Activated CD4-positive, alpha-beta memory T cell treated with anti-CD3 and anti-CD28 coated beads, Interleukin-2, amount 10 ng/mL, durations not matched to agents 7 days and 5 days (primary cell): ENCODE results near the gene KNTC1. TPM values are rescaled to one million over a fixed set of nuclear protein-coding genes. Genes with fewer than 3 reads are reported as not detected.
A peak's percentile ranks its signal among the peaks of the same experiment; 100 is the strongest.
"Not testable (repeated sequence)": the region's sequence is repeated elsewhere in the genome, so short reads cannot be mapped to it uniquely, and the experiment has no call there.

Experiments used
- CTCF ChIA-PET: fragments of 350-600 bp; sonication (Branson Sonifier 250); formaldehyde crosslinking; loops from one replicate; lab custom pipeline; 2021; ENCODE audit warnings: antibody characterized with exemption, inconsistent platforms; lab: Charles Lee
- POLR2A ChIA-PET: fragments of 350-600 bp; sonication (Branson Sonifier 250); formaldehyde crosslinking; loops from one replicate; lab custom pipeline; 2021; ENCODE audit warnings: antibody characterized with exemption; lab: Charles Lee
- DNase-seq: peaks from one replicate; pipeline ENCODE4 v3.0.0-alpha.2; 2020
- H3K27ac Mint-ChIP-seq: one replicate; pipeline ENCODE4 v1.8.0; 2021; ENCODE audit warnings: mild to moderate bottlenecking, mixed read lengths
- H3K27me3 Mint-ChIP-seq: one replicate; pipeline ENCODE4 v1.8.0; 2021; ENCODE audit warnings: mixed read lengths
- H3K36me3 Mint-ChIP-seq: one replicate; pipeline ENCODE4 v1.8.0; 2021; ENCODE audit warnings: low read depth, mixed read lengths
- H3K4me1 Mint-ChIP-seq: one replicate; pipeline ENCODE4 v1.8.0; 2021; ENCODE audit warnings: mixed read lengths
- H3K4me3 Mint-ChIP-seq: one replicate; pipeline ENCODE4 v1.8.0; 2021; ENCODE audit warnings: mild to moderate bottlenecking, mixed read lengths
- H3K9me3 Mint-ChIP-seq: one replicate; pipeline ENCODE4 v1.8.0; 2021; ENCODE audit warnings: mixed read lengths
- total RNA-seq, 2 experiments: library from RNA; stranded (reverse); gene quantifications; one replicate each; pipeline ENCODE4 v1.2.3, GENCODE V29; 2021

The KNTC1 gene
- total RNA-seq, 2 experiments from 2014 or later, result 101 to 103 TPM

DNA sequence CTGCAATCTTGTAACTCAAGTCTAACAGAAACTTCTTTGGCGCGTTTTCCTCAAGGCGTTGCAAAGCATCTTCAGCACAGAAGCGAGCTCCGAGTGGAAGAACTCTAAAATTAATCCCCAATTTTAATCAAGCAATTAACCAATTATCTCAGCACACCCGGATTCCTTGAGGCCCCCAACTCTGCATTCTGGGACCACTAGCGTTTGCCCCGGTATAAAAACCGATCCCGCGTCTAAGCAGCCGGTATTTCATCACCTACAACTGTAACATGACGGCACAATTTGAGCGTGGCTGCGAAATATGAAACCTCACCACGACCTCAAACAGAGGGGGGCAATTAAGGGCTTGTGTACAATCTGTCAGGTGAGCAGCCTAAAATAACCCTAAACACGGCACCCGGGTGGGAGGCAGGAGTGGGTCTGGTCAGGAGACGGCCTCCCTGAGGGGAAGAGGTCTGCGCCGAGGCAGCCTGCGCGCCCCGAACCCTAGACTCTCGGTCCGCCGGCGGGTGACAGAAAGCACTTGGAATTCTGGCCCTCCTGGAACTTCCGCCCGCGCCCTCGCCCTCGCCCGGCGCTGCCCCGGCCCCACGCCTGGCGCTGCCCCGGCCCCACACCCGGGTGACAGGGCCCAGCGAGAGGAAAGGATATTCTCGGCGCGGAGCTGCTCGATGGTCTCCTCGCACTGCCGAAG lies 26.9 kb upstream of the KNTC1 start:
- no peaks in the 10 kb centered on the region for H3K9me3 Mint-ChIP-seq
- H3K27ac Mint-ChIP-seq, result peak overlapping the region; percentile 97
- ChIA-PET POLR2A (interaction anchor here (0.8 to 11.4 kb wide), 29 partner anchors 9 to 1463 kb away, joined by 3 to 542 read pairs (median 5); partner anchors contain the start of genes CLIP1, DIABLO, HCAR1 and KNTC1), CTCF (interaction anchor here (0.7 to 4.8 kb wide), 13 partner anchors 9 to 273 kb away, joined by 3 to 37 read pairs (median 4); partner anchors contain the start of genes CLIP1, KNTC1 and RSRC2)
- no peaks in the 10 kb centered on the region for H3K27me3 Mint-ChIP-seq
- peak overlapping the region; percentile 99 for H3K4me3 Mint-ChIP-seq
- H3K4me1 Mint-ChIP-seq, result peaks cover 44% of the 10 kb centered on the region
- H3K36me3 Mint-ChIP-seq, result peaks cover 46% of the 10 kb centered on the region
- peak; percentile 61 for DNase-seq

- peak within 1 kb of the TSS; percentile 99 for H3K4me3 Mint-ChIP-seq
- peak; percentile 98 for DNase-seq
- H3K36me3 Mint-ChIP-seq, result peaks cover 47% of the 10 kb centered on the region
- POLR2A ChIA-PET, result interaction anchor here (0.8 to 11.4 kb wide), 35 partner anchors 9 to 1464 kb away, joined by 3 to 542 read pairs (median 5); partner anchors contain the start of genes CCDC62, CLIP1, DENR and DIABLO
- peaks cover 41% of the 10 kb centered on the region for H3K4me1 Mint-ChIP-seq
- CTCF ChIA-PET, result interaction anchor here (0.7 to 4.8 kb wide), 18 partner anchors 9 to 273 kb away, joined by 3 to 37 read pairs (median 4); partner anchors contain the start of genes CLIP1, KNTC1 and RSRC2
- H3K27me3 Mint-ChIP-seq, result no peaks in the 10 kb centered on the region
- H3K9me3 Mint-ChIP-seq, result no peaks in the 10 kb centered on the region
- H3K27ac Mint-ChIP-seq, result peak within 1 kb of the TSS; percentile 97
These were observed 26.2 kb upstream of the KNTC1 start, which contains the start of gene ZCCHC8 for GRCh38 chr12:122500685-122501488. ZCCHC8 (minus strand) TSS chr12:122500932; CDS start chr12:122500840, 92 bp downstream.

DNA sequence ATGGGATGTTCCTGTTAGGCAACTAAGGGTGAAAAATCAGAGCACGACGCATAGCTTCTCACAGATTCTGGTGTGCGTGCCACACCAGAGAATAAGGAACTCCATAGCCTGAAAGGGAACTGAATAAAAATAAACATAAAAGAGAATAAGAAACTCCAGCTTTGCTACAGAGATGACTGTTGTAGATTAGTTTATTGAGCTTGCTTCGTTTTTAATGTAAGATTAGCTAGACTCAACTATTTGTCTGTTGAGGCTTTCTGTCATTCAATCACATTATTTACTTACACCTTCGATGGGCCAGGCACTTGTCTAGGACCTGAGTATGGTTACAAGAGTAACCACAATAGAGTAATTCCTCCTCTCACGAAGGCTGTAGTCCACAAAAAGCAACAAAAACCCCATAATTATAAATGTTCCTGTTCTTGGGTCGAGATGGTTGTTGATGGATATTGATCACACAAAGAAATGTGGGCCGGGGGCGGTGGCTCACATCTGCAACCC lies 25.5 kb upstream of the KNTC1 start:
- peaks cover 53% of the 10 kb centered on the region for H3K36me3 Mint-ChIP-seq
- H3K4me1 Mint-ChIP-seq, result peaks cover 42% of the 10 kb centered on the region
- H3K27ac Mint-ChIP-seq, result peak overlapping the region; percentile 97
- POLR2A ChIA-PET, result interaction anchor here (0.9 to 11.4 kb wide), 26 partner anchors 8 to 1465 kb away, joined by 3 to 542 read pairs (median 6); partner anchors contain the start of genes CCDC62, CLIP1, DENR and DIABLO
- DNase-seq, result no peak
- peak overlapping the region; percentile 99 for H3K4me3 Mint-ChIP-seq
- H3K9me3 Mint-ChIP-seq, result no peaks in the 10 kb centered on the region
- CTCF ChIA-PET, result interaction anchor here (0.8 to 4.8 kb wide), 15 partner anchors 10 to 252 kb away, joined by 3 to 37 read pairs (median 4); partner anchors contain the start of genes CLIP1, KNTC1 and RSRC2
- H3K27me3 Mint-ChIP-seq, result no peaks in the 10 kb centered on the region

DNA sequence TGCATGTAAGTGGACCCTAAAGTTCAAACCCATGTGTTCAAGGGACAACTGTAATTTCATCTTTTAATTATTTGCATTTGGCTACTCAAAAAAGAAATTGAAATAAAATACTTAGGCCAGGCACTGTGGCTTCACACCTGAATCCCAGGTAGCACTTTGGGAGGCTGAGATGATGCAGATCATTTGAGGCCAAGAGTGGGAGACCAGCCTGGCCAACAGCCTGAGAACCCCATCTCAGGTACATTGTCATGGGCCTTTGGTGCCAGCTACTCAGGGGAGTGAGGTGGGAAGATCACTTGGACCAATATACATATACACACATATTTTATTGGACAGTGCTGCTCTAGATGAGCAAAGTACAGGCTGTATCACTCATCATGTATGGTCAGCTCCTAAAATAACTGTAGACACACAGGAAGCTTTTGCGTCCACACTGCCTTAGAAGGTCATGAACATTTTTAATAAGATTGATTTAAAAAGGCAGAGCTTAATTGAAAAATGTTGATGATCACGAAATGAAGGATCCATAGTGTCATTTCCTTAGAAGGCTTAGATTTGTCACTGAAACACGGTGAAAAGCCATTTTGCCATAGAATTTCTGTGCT lies 23.8 kb upstream of the KNTC1 start:
- POLR2A ChIA-PET, result interaction anchor here (0.8 to 11.4 kb wide), 4 partner anchors 10 to 103 kb away, joined by 3 to 542 read pairs (median 4); partner anchors contain the start of genes KNTC1 and RSRC2
- peaks cover 34% of the 10 kb centered on the region for H3K4me1 Mint-ChIP-seq
- H3K36me3 Mint-ChIP-seq, result peaks cover 62% of the 10 kb centered on the region
- CTCF ChIA-PET, result interaction anchor here (1.0 to 1.8 kb wide), 2 partner anchors 17 to 21 kb away, joined by 3 to 4 read pairs; no protein-coding TSS in a partner anchor
- no peaks in the 10 kb centered on the region for H3K9me3 Mint-ChIP-seq
- no peak for DNase-seq
- no peak overlapping the region for H3K4me3 Mint-ChIP-seq
- no peaks in the 10 kb centered on the region for H3K27me3 Mint-ChIP-seq
- peak overlapping the region; percentile 58 for H3K27ac Mint-ChIP-seq

DNA sequence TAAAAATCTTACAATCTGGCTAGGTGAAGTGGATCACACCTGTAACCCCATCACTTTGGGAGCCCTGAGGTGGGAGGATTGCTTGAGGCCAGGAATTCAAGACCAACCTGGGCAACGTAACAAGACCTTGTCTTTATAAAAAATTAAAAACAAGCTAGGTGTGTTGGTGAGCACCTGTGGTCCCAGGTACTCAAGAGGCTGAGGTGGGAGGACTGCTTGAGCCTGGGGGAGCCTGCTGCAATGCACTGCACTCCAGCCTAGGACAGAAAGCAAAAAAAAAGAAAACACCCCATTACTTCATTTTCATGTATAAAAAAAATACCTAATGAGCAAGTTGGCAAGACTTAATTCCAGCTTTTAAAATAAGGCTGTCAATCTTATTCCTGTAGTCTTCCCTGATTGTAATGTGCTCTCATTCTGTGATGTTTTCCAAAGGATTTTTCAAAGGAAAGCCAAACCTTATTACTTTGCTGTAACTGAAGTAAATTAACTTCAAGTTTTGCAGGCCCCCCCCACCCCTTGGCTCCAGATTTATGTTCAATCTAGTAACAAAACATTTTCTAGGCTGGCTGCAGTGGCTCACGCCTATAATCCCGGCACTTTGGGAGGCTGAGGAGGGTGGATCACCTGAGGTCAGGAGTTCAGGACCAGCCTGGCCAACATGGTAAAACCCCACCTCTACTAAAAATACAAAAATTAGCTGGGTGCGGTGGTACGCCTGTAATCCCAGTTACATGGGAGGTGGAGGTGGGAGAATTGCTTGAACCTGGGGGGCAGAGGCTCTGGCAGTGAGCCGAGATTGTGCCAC lies 23.1 kb upstream of the KNTC1 start:
- no peaks in the 10 kb centered on the region for H3K27me3 Mint-ChIP-seq
- H3K36me3 Mint-ChIP-seq, result peaks cover 62% of the 10 kb centered on the region
- CTCF ChIA-PET, result interaction anchor here (1.0 kb wide), 1 partner anchor 21 kb away, joined by 3 read pairs; no protein-coding TSS in a partner anchor
- H3K27ac Mint-ChIP-seq, result peak overlapping the region; percentile 44
- POLR2A ChIA-PET, result interaction anchor here (0.8 to 11.4 kb wide), 3 partner anchors 9 to 104 kb away, joined by 3 to 542 read pairs (median 4); partner anchors contain the start of genes KNTC1 and RSRC2
- peaks cover 26% of the 10 kb centered on the region for H3K4me1 Mint-ChIP-seq
- H3K4me3 Mint-ChIP-seq, result no peak overlapping the region
- DNase-seq, result no peak
- H3K9me3 Mint-ChIP-seq, result no peaks in the 10 kb centered on the region

DNA sequence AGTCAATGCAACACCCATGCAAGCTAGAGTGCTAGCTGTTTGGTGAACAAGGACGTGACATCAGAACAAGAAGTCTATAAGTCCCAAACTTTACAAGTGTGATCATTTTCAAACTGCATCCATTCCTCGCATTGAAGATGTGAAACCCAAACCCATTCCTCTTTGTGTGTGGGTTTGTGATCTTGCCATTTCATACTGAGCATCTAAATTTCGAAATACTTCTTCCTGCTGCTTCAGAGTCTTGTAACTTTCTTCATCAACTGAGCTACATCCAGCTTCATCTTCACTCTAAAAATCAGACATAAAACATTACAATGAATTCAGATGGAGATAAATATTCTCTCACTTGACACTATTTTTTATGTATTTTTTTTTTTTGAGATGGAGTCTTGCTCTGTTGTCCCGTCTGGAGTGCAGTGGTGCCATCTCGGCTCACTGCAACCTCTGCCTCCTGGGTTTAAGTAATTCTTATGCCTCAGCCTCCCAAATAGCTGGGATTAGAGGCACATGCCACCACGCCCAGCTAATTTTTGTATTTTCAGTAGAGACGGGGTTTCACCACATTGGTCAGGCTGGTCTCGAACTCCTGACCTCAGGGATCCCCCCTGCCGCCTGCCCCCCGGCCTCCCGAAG lies 21.5 kb upstream of the KNTC1 start:
- Mint-ChIP-seq H3K27me3 (no peaks in the 10 kb centered on the region), H3K4me3 (no peak overlapping the region), H3K27ac (no peak overlapping the region), H3K4me1 (peaks cover 24% of the 10 kb centered on the region), H3K9me3 (no peaks in the 10 kb centered on the region), H3K36me3 (peaks cover 69% of the 10 kb centered on the region)
- no peak for DNase-seq
- CTCF ChIA-PET, result no interaction called here
- POLR2A ChIA-PET, result interaction anchor here (11.4 kb wide), 1 partner anchor 17 kb away, joined by 542 read pairs; the partner anchor contains the start of genes KNTC1 and RSRC2

- Mint-ChIP-seq H3K9me3 (no peaks in the 10 kb centered on the region), H3K4me3 (no peak overlapping the region), H3K27me3 (no peaks in the 10 kb centered on the region), H3K36me3 (peaks cover 74% of the 10 kb centered on the region), H3K27ac (no peak overlapping the region), H3K4me1 (peaks cover 18% of the 10 kb centered on the region)
- CTCF ChIA-PET, result no interaction called here
- POLR2A ChIA-PET, result interaction anchor here (2.2 to 8.0 kb wide), 2 partner anchors 10 to 18 kb away, joined by 8 to 82 read pairs; partner anchors contain the start of genes KNTC1 and RSRC2
- DNase-seq, result no peak
These were observed 20.6 kb upstream of the KNTC1 start for GRCh38 chr12:122506393-122506938.

GRCh38 chr12:122508163-122508562 lies 18.9 kb upstream of the KNTC1 start:
- no peaks in the 10 kb centered on the region for H3K9me3 Mint-ChIP-seq
- no peaks in the 10 kb centered on the region for H3K27me3 Mint-ChIP-seq
- ChIA-PET CTCF (interaction anchor here (0.9 to 1.2 kb wide), 2 partner anchors 10 to 37 kb away, joined by 3 to 4 read pairs; no protein-coding TSS in a partner anchor), POLR2A (interaction anchor here (0.8 to 8.0 kb wide), 5 partner anchors 8 to 28 kb away, joined by 3 to 82 read pairs (median 8); partner anchors contain the start of genes KNTC1, RSRC2 and ZCCHC8)
- H3K36me3 Mint-ChIP-seq, result peaks cover 76% of the 10 kb centered on the region
- H3K4me3 Mint-ChIP-seq, result no peak overlapping the region
- no peak overlapping the region for H3K27ac Mint-ChIP-seq
- peaks cover 12% of the 10 kb centered on the region for H3K4me1 Mint-ChIP-seq
- no peak for DNase-seq

GRCh38 chr12:122513028-122513427 lies 14.0 kb upstream of the KNTC1 start:
- CTCF ChIA-PET, result interaction anchor here (0.6 kb wide), 1 partner anchor 75 kb away, joined by 4 read pairs; no protein-coding TSS in a partner anchor

GRCh38 chr12:122513660-122514059 lies 13.4 kb upstream of the KNTC1 start:
- no peak overlapping the region for H3K27ac Mint-ChIP-seq
- no peak overlapping the region for H3K4me3 Mint-ChIP-seq
- H3K36me3 Mint-ChIP-seq, result peaks cover 83% of the 10 kb centered on the region
- H3K27me3 Mint-ChIP-seq, result no peaks in the 10 kb centered on the region
- H3K9me3 Mint-ChIP-seq, result no peaks in the 10 kb centered on the region
- no peak for DNase-seq
- H3K4me1 Mint-ChIP-seq, result peaks cover 32% of the 10 kb centered on the region
- CTCF ChIA-PET, result interaction anchor here (1.6 kb wide), 1 partner anchor 13 kb away, joined by 4 read pairs; the partner anchor contains the start of gene ZCCHC8
- POLR2A ChIA-PET, result interaction anchor here (1.3 to 8.0 kb wide), 4 partner anchors 10 to 20 kb away, joined by 3 to 82 read pairs (median 6); partner anchors contain the start of genes KNTC1, RSRC2 and ZCCHC8

More at GRCh38 chr12:122513028-122513427, 14.0 kb upstream of the KNTC1 start:
- Mint-ChIP-seq H3K4me1 (peaks cover 26% of the 10 kb centered on the region), H3K36me3 (peaks cover 83% of the 10 kb centered on the region)
- not testable (repeated sequence) for H3K27ac Mint-ChIP-seq, H3K27me3 Mint-ChIP-seq, H3K4me3 Mint-ChIP-seq, H3K9me3 Mint-ChIP-seq, DNase-seq
- POLR2A ChIA-PET, result interaction anchor here (1.3 to 8.0 kb wide), 5 partner anchors 9 to 20 kb away, joined by 3 to 82 read pairs (median 3); partner anchors contain the start of genes KNTC1, RSRC2 and ZCCHC8
